HepG2 (cell line): ENCODE measurements around the gene KIF22. TPM values are rescaled to one million over a fixed set of nuclear protein-coding genes. Genes with fewer than 3 reads are reported as not detected.

ENCODE experiments used
- AHDC1 ChIP-seq: sonication (generic); formaldehyde crosslinking; IDR thresholded peaks from 2 replicates; pipeline ENCODE4 v1.5.1; 2020; ENCODE audit warnings: mild to moderate bottlenecking, missing genetic modification reagents, borderline replicate concordance
- DMAP1 ChIP-seq: IDR thresholded peaks from 2 replicates; pipeline ENCODE4 v1.6.1; 2016
- ISX ChIP-seq: sonication (generic); formaldehyde crosslinking; conservative IDR thresholded peaks from 2 replicates; pipeline ENCODE4 v1.5.0; 2020; ENCODE audit warnings: missing genetic modification reagents
- RXRB ChIP-seq: IDR thresholded peaks from 2 replicates; pipeline ENCODE4 v1.6.1; 2016; ENCODE audit warnings: borderline replicate concordance, missing genetic modification reagents, missing compliant biosample characterization
- ZBTB39 ChIP-seq: sonication (generic); formaldehyde crosslinking; IDR thresholded peaks from 2 replicates; pipeline ENCODE4 v1.5.0; 2020; ENCODE audit warnings: missing genetic modification reagents
- ZNF788 ChIP-seq: sonication (generic); formaldehyde crosslinking; IDR thresholded peaks from 2 replicates; pipeline ENCODE4 v1.5.0; 2020; ENCODE audit warnings: mild to moderate bottlenecking, missing genetic modification reagents, borderline replicate concordance
- polyA plus RNA-seq, 8 experiments: library from polyadenylated mRNA; depleted of rRNA in 3 of 8; stranded (reverse) in 7 of 8; unstranded in 1 of 8; fragments of >200 nt; fragmentation: Illumina TruSeq in 4 of 8; extraction: Trizol in 4 of 8; gene quantifications; 2 replicates each; pipeline versions ENCODE4 v1.2.1 to v1.2.3, GENCODE V29; 2011 to 2016; ENCODE audit warnings: low read depth in 4 of 8, missing spikeins in 1 of 8, mixed read lengths in 1 of 8; ENCODE audit not compliant: insufficient read depth in 1 of 8
- total RNA-seq, 5 experiments: library from RNA; depleted of rRNA; stranded (reverse); fragments of >200 nt; fragmentation: Illumina TruSeq; extraction: Trizol; gene quantifications; 2 replicates each; pipeline ENCODE4 v1.2.3, GENCODE V29; 2016; ENCODE audit warnings: low read depth in 1 of 5

KIF22 gene
- total and polyA plus RNA-seq, 2 of the 13 experiments (the other 11 are each of a cell fraction or from before 2014, with no cell fraction given): 95.8 to 118 TPM

- TF ChIP-seq AHDC1 (no peak), RXRB (CRISPR knock-in tag) (no peak), ZNF788 (CRISPR knock-in tag) (0 out of 2 replicates have a peak, but pooled peaks have one; percentile 36), ZBTB39 (CRISPR knock-in tag) (no peak), ISX (CRISPR knock-in tag) (no peak), DMAP1 (CRISPR knock-in tag) (no peak)
- TF ChIP-seq, all 625 proteins: peak for 8
These were observed 35.8 kb downstream of the KIF22 start (continued) for GRCh38 chr16:29826342-29826695.
